Prostate gland (tissue), 1 donor: ENCODE results near the gene HDLBP.

Source experiments
- POLR2A ChIP-seq: fragments of 450-650 bp; IDR thresholded peaks from one replicate; pipeline ENCODE4 v1.6.1; 2016; ENCODE audit warnings: antibody characterized with exemption, mild to moderate bottlenecking
- POLR2AphosphoS5 ChIP-seq: sonication (generic); formaldehyde crosslinking; IDR thresholded peaks from one replicate; pipeline ENCODE4 v1.6.1; 2017; ENCODE audit warnings: antibody characterized with exemption

DNA sequence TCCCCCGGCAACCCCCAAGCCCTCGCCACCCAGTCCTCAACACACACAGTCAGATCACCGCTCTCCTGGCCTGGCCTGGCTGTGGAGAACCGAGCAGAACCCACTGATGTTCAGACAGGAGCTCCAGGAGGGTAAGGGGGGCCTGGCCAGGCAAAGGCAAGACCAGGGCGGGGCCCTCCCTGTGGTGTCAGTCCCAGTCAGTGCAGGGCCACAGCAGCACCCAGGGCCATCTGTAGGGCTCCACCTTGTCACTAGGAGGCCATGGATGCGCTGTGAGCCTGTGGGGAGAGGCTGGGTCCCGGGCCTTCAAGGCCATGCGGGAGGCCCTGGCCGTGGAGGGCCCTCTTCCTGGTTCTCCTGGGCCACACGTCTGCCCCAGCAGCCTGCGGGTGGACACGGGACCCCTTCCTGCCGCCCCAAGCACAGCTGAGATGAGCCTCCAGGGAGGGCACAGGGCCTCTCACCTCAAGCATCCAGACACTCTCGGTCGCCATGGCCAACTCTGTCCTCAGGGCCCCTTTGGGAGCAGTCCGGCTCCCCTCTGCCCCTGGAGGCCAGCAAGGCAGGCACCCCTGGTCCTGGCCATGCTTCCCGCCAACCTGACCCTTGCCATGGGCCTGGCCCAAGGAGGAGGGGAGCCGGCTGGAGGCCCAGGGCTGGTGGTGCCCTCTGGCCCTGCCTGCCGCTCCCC, 125.0 kb downstream of the HDLBP start:
- TF ChIP-seq POLR2AphosphoS5 (no peak), POLR2A (no peak)
